22Rv1 (cell line): ENCODE measurements around the gene ARHGEF40.

ENCODE experiments used
- CTCF ChIP-seq: fragments of 450-650 bp; IDR thresholded peaks from 2 replicates; pipeline ENCODE4 v1.5.1; 2017; ENCODE audit warnings: mild to moderate bottlenecking
- ZFX ChIP-seq: fragments of 450-650 bp; IDR thresholded peaks from 2 replicates; pipeline ENCODE4 v1.6.1; 2017; ENCODE audit warnings: antibody characterized with exemption, borderline replicate concordance

- TF ChIP-seq CTCF (no peak), ZFX (no peak)
These were observed 35.4 kb upstream of the ARHGEF40 start, which contains the start of gene RNASE13 for GRCh38 chr14:21034707-21035106.
